GM12878 (cell line): ENCODE data around the gene SLC25A17. TPM values are rescaled to one million over a fixed set of nuclear protein-coding genes. Genes with fewer than 3 reads are reported as not detected.
"Not testable (repeated sequence)": the region's sequence is repeated elsewhere in the genome, so short reads cannot be mapped to it uniquely, and the experiment has no call there.

Experiments used
- ATAC-seq: fragments of 200-7000 bp; cut with Tn5 transposase; 3 replicates; pipeline ENCODE4 v1.9.1; 2020; ENCODE audit warnings: mild to moderate bottlenecking, moderate library complexity
- BruUV-seq: library from RNA; stranded (reverse); fragments of 400-500 nt; replicated peaks from 2 replicates; lab custom pipeline; 2021; lab: Mats Ljungman, UMichigan
- CTCF ChIA-PET: fragments of 300-600 bp; sonication (Branson Sonifier 250); formaldehyde crosslinking; extraction: SDS; loops from one replicate; lab custom pipeline; 2021; ENCODE audit warnings: inconsistent platforms; lab: Yijun Ruan, JAX
- POLR2A ChIA-PET: fragments of 350-600 bp; formaldehyde crosslinking; extraction: SDS; loops from one replicate; lab custom pipeline; 2021; ENCODE audit warnings: inconsistent platforms; lab: Charles Lee
- RAD21 ChIA-PET: fragments of 300-600 bp; sonication (Branson Sonifier 250); formaldehyde crosslinking; loops from one replicate; lab custom pipeline; 2023; ENCODE audit warnings: antibody characterized with exemption; ENCODE audit not compliant: unreplicated experiment; lab: Charles Lee
- SMC1A ChIA-PET: fragments of 300-600 bp; sonication (Branson Sonifier 250); formaldehyde crosslinking; loops from one replicate; lab custom pipeline; 2023; ENCODE audit not compliant: unreplicated experiment, uncharacterized antibody; lab: Charles Lee
- DNase-seq: peaks from one replicate; pipeline ENCODE4 v3.0.0-alpha.2; 2011; ENCODE audit warnings: low read depth, low spot score
- FAIRE-seq: peaks from 3 replicates; lab custom pipeline; 2011; peaks lifted over from hg19 to GRCh38; lab: Jason Lieb, UNC
- H2AFZ ChIP-seq: 2 replicates; pipeline ENCODE4 v1.6.0; 2011; ENCODE audit warnings: low read depth, low read length, control low read depth; ENCODE audit not compliant: control insufficient read depth
- H3K27ac ChIP-seq: 2 replicates; pipeline ENCODE4 v1.5.1; 2011; ENCODE audit warnings: control low read depth; ENCODE audit not compliant: control insufficient read depth, insufficient read depth
- H3K27me3 ChIP-seq, 2 experiments: replicated peaks in 1 of 2; 2 replicates each; pipeline versions ENCODE4 v1.6.0 to v1.6.1; 2011; ENCODE audit warnings: low read length in 1 of 2; ENCODE audit not compliant: control insufficient read depth in 2 of 2, insufficient read depth in 2 of 2
- H3K36me3 ChIP-seq, 2 experiments: 2 replicates each; pipeline ENCODE4 v1.5.1; 2011; ENCODE audit warnings: low read length in 1 of 2; ENCODE audit not compliant: control insufficient read depth in 2 of 2, insufficient read depth in 2 of 2
- H3K4me1 ChIP-seq: 2 replicates; pipeline ENCODE4 v1.6.1; 2011; ENCODE audit warnings: mild to moderate bottlenecking, low read length, moderate library complexity, mixed read lengths; ENCODE audit not compliant: control insufficient read depth, insufficient read depth
- H3K4me2 ChIP-seq: 2 replicates; pipeline ENCODE4 v1.6.0; 2011; ENCODE audit warnings: control low read depth; ENCODE audit not compliant: control insufficient read depth, insufficient read depth
- H3K4me3 ChIP-seq: fragments of 200-600 bp; sonication (generic); 2 replicates; pipeline ENCODE4 v1.5.1; 2016
- H3K79me2 ChIP-seq: 2 replicates; pipeline ENCODE4 v1.6.0; 2011; ENCODE audit warnings: low read length; ENCODE audit not compliant: control insufficient read depth, insufficient read depth
- H3K9ac ChIP-seq: 2 replicates; pipeline ENCODE4 v1.8.0; 2011; ENCODE audit warnings: low read length, control low read depth, mixed read lengths; ENCODE audit not compliant: control insufficient read depth, insufficient read depth
- H3K9me3 ChIP-seq: replicated peaks from 3 replicates; pipeline ENCODE4 v1.5.1; 2011; ENCODE audit warnings: mild to moderate bottlenecking, low read length; ENCODE audit not compliant: control insufficient read depth, insufficient read depth
- H4K20me1 ChIP-seq: 2 replicates; pipeline ENCODE4 v1.6.0; 2011; ENCODE audit not compliant: control insufficient read depth, insufficient read depth
- BHLHE40 ChIP-seq, 2 experiments: fragments of 450-650 bp in 1 of 2; IDR thresholded peaks; 2 replicates each; pipeline ENCODE4 v1.6.1; 2011 to 2017; ENCODE audit warnings: low read depth in 2 of 2, borderline replicate concordance in 1 of 2, improper control_type of control experiment in 1 of 2, low read length in 1 of 2, mild to moderate bottlenecking in 1 of 2
- MTA2 ChIP-seq: fragments of 450-650 bp; IDR thresholded peaks from 2 replicates; pipeline ENCODE4 v1.6.1; 2016; ENCODE audit warnings: low read depth, mild to moderate bottlenecking, moderate library complexity
- MTA3 ChIP-seq: IDR thresholded peaks from 2 replicates; pipeline ENCODE4 v1.6.1; 2012; ENCODE audit warnings: low read length, inconsistent platforms, borderline replicate concordance
- MYC ChIP-seq: IDR thresholded peaks from 2 replicates; pipeline ENCODE4 v1.6.1; 2011; ENCODE audit warnings: mild to moderate bottlenecking, low read length, moderate library complexity, inconsistent platforms; ENCODE audit not compliant: insufficient read depth, insufficient replicate concordance, insufficient read length, severe bottlenecking
- PML ChIP-seq: IDR thresholded peaks from 2 replicates; pipeline ENCODE4 v1.6.1; 2012; ENCODE audit warnings: low read length, inconsistent platforms
- POLR2A ChIP-seq: IDR thresholded peaks from 2 replicates; pipeline ENCODE4 v1.6.1; 2011; ENCODE audit warnings: low read depth, mild to moderate bottlenecking, low read length
- SMC3 ChIP-seq: IDR thresholded peaks from 2 replicates; pipeline ENCODE4 v1.6.1; 2011; ENCODE audit warnings: low read length, improper control_type of control experiment, borderline replicate concordance
- WGBS: methylation state at CpG from one replicate; pipeline ENCODE4 v1.1.6; 2016; ENCODE audit warnings: low lambda C conversion rate; ENCODE audit not compliant: insufficient replicate concordance, insufficient coverage; ENCODE audit errors: missing lambda C conversion rate; 5-methylcytosine and 5-hydroxymethylcytosine counted together
- in situ Hi-C: fragments of 300-500 bp; cut with MboI; formaldehyde crosslinking; loops from 9 replicates; pipeline ENCODE4 v1.14.3; 2018; ENCODE audit warnings: mixed read lengths
- intact Hi-C: fragments of 100-400 bp; cut with micrococcal nuclease; formaldehyde crosslinking; loops from one replicate; pipeline ENCODE4 v1.14.2; 2022; ENCODE audit not compliant: unreplicated experiment
- polyA plus RNA-seq, 11 experiments: library from polyadenylated mRNA; depleted of rRNA in 4 of 11; unstranded in 6 of 11; stranded (reverse) in 5 of 11; fragments of >200 nt; fragmentation: Nextera tagmentation in 4 of 11; fragmentation: Illumina TruSeq in 1 of 11; extraction: Ambion mirVana in 4 of 11; extraction: Trizol in 1 of 11; gene quantifications; 1 replicate in 1 of 11; 2 replicates in 10 of 11; pipeline versions ENCODE4 v1.2.1 to v1.2.3, GENCODE V29; 2011 to 2016; ENCODE audit warnings: inconsistent platforms in 2 of 11, missing spikeins in 2 of 11, low read depth in 1 of 11
- total RNA-seq, 4 experiments: library from RNA; depleted of rRNA in 3 of 4; stranded (reverse); fragments of >200 nt in 3 of 4; fragmentation: Illumina TruSeq in 1 of 4; extraction: Trizol in 1 of 4; gene quantifications; 2 replicates each; pipeline versions ENCODE4 v1.2.1 to v1.2.3, GENCODE V29; 2013 to 2021

SLC25A17 gene
- total and polyA plus RNA-seq, 10 of the 15 experiments (the other 5 are each of a cell fraction or from before 2014, with no cell fraction given) = 37.5 to 113 (median 62.3) TPM

GRCh38 chr22:40818747-40819598, at the start of gene SLC25A17 (continued):
- TF ChIP-seq MYC = peak; percentile 54
- TF ChIP-seq SMC3 = no peak; the same call in 1 of the 2 replicates
- TF ChIP-seq PML = 0 out of 2 replicates have a peak, but pooled peaks have one; percentile 46
- peak; percentile 83 to 93 for TF ChIP-seq BHLHE40 (IDR thresholded peaks at IDR 0.05; ENCODE audit: borderline replicate concordance in 1 of 2, low read depth in 2 of 2, low read length in 1 of 2)
- peak; percentile 66; the same call in 1 of the 2 replicates for TF ChIP-seq MTA2
- TF ChIP-seq MTA3 = no peak
- TF ChIP-seq POLR2A = peak; percentile 70

GRCh38 chr22:40868379-40868778, 49.2 kb upstream of the SLC25A17 start:
- H3K79me2 ChIP-seq, H3K36me3 ChIP-seq, H3K4me3 ChIP-seq, H4K20me1 ChIP-seq, H3K27ac ChIP-seq, intact Hi-C loops, H2AFZ ChIP-seq, H3K9ac ChIP-seq, in situ Hi-C loops, FAIRE-seq, DNase-seq, H3K27me3 ChIP-seq, RAD21 ChIA-PET, H3K4me2 ChIP-seq, BruUV-seq, ATAC-seq, H3K4me1 ChIP-seq, H3K9me3 ChIP-seq: not testable (repeated sequence)
- 91% methylated on average over 6 of the region's 6 CpGs for WGBS
- ChIA-PET SMC1A (interaction anchor here (2.3 kb wide), 1 partner anchor 15 kb away, joined by 8 read pairs; no protein-coding TSS in a partner anchor), POLR2A (interaction anchor here (2.3 kb wide), 1 partner anchor 11 kb away, joined by 7 read pairs; the partner anchor contains the start of genes ST13 and XPNPEP3), CTCF (interaction anchor here (1.7 to 2.5 kb wide), 2 partner anchors 31 to 185 kb away, joined by 4 to 13 read pairs; no protein-coding TSS in a partner anchor)
